ENCODE data around the gene CCNB1IP1. TPM values are rescaled to one million over a fixed set of nuclear protein-coding genes. Genes with fewer than 3 reads are reported as not detected.
"Not testable (repeated sequence)": the region's sequence is repeated elsewhere in the genome, so short reads cannot be mapped to it uniquely, and the experiment has no call there.

The CCNB1IP1 gene
- total RNA-seq, 1 experiment from 2014 or later, result 77.0 TPM

- Histone ChIP-seq H3K9me2 (ENCODE audit: insufficient read depth) (no peaks in the 10 kb centered on the region), H3K36me3 (ENCODE audit: control insufficient read depth in 1 of 2, insufficient read depth in 2 of 2, low read length in 2 of 2) (peaks cover 22 to 51% of the 10 kb centered on the region in 2 experiments; a peak in 3 of 4 replicates), H3K27ac (ENCODE audit: low read depth, low read length) (no peak overlapping the region), H3K9ac (ENCODE audit: low read length) (no peak overlapping the region), H3K4me1 (ENCODE audit: control insufficient read depth in 1 of 2, insufficient read depth in 2 of 2, low read length in 2 of 2) (no peaks in the 10 kb centered on the region), H3K27me3 (ENCODE audit: insufficient read depth, low read length) (no peaks in the 10 kb centered on the region), H2AFZ (ENCODE audit: low read depth, low read length, poor library complexity, severe bottlenecking) (no peak overlapping the region), H3K4me3 (replicated peaks in 1 of 2; ENCODE audit: low read depth in 1 of 2, low read length in 2 of 2) (no peak overlapping the region), H3K79me2 (ENCODE audit: insufficient read depth, low read length) (no peaks in the 10 kb centered on the region), H3K9me3 (ENCODE audit: control insufficient read depth in 1 of 2, insufficient read depth in 1 of 2, low read depth in 1 of 2, low read length in 2 of 2) (no peaks in the 10 kb centered on the region), H4K20me1 (ENCODE audit: insufficient read depth) (no peaks in the 10 kb centered on the region), H3K4me2 (ENCODE audit: low read length) (no peak overlapping the region)
- intact Hi-C loops (cut with micrococcal nuclease), result no loop called here
- no TSS peak for BruUV-seq (replicated peaks)
- ChIA-PET RAD21 (ENCODE audit: low non-redundant PET in 1 of 2, low total read pairs in 2 of 2, uncharacterized antibody in 2 of 2, unreplicated experiment in 2 of 2) (no interaction called here), CTCF (no interaction called here), POLR2A (no interaction called here)
- DNase-seq (ENCODE audit: low read depth, low spot score) (no peak), ATAC-seq (no peak)
- no peak for TF ChIP-seq JUND (IDR thresholded peaks at IDR 0.05)
Observed at GRCh38 chr14:20294636-20295035, 38.4 kb downstream of the CCNB1IP1 start.

GRCh38 chr14:20281998-20282397 lies 51.1 kb downstream of the CCNB1IP1 start:
- H4K20me1 ChIP-seq (ENCODE audit: insufficient read depth); POLR2A ChIA-PET; BruUV-seq (replicated peaks); CTCF ChIA-PET; intact Hi-C loops (cut with micrococcal nuclease); H2AFZ ChIP-seq (ENCODE audit: low read depth, low read length, poor library complexity, severe bottlenecking); H3K79me2 ChIP-seq (ENCODE audit: insufficient read depth, low read length); DNase-seq (ENCODE audit: low read depth, low spot score); H3K9me3 ChIP-seq (ENCODE audit: control insufficient read depth in 1 of 2, insufficient read depth in 1 of 2, low read depth in 1 of 2, low read length in 2 of 2); H3K4me3 ChIP-seq (replicated peaks in 1 of 2; ENCODE audit: low read depth in 1 of 2, low read length in 2 of 2); H3K27me3 ChIP-seq (ENCODE audit: insufficient read depth, low read length); H3K4me2 ChIP-seq (ENCODE audit: low read length); H3K36me3 ChIP-seq (ENCODE audit: control insufficient read depth in 1 of 2, insufficient read depth in 2 of 2, low read length in 2 of 2); RAD21 ChIA-PET (ENCODE audit: low non-redundant PET in 1 of 2, low total read pairs in 2 of 2, uncharacterized antibody in 2 of 2, unreplicated experiment in 2 of 2); H3K9me2 ChIP-seq (ENCODE audit: insufficient read depth); H3K9ac ChIP-seq (ENCODE audit: low read length); H3K27ac ChIP-seq (ENCODE audit: low read depth, low read length); H3K4me1 ChIP-seq (ENCODE audit: control insufficient read depth in 1 of 2, insufficient read depth in 2 of 2, low read length in 2 of 2); ATAC-seq: not testable (repeated sequence)

- ATAC-seq; H3K4me3 ChIP-seq (replicated peaks in 1 of 2; ENCODE audit: low read depth in 1 of 2, low read length in 2 of 2); intact Hi-C loops (cut with micrococcal nuclease); POLR2A ChIA-PET; H2AFZ ChIP-seq (ENCODE audit: low read depth, low read length, poor library complexity, severe bottlenecking); H3K9me2 ChIP-seq (ENCODE audit: insufficient read depth); H3K36me3 ChIP-seq (ENCODE audit: control insufficient read depth in 1 of 2, insufficient read depth in 2 of 2, low read length in 2 of 2); H4K20me1 ChIP-seq (ENCODE audit: insufficient read depth); H3K27me3 ChIP-seq (ENCODE audit: insufficient read depth, low read length); CTCF ChIA-PET; DNase-seq (ENCODE audit: low read depth, low spot score); H3K4me1 ChIP-seq (ENCODE audit: control insufficient read depth in 1 of 2, insufficient read depth in 2 of 2, low read length in 2 of 2); H3K27ac ChIP-seq (ENCODE audit: low read depth, low read length); BruUV-seq (replicated peaks); RAD21 ChIA-PET (ENCODE audit: low non-redundant PET in 1 of 2, low total read pairs in 2 of 2, uncharacterized antibody in 2 of 2, unreplicated experiment in 2 of 2); H3K9me3 ChIP-seq (ENCODE audit: control insufficient read depth in 1 of 2, insufficient read depth in 1 of 2, low read depth in 1 of 2, low read length in 2 of 2); H3K4me2 ChIP-seq (ENCODE audit: low read length); H3K9ac ChIP-seq (ENCODE audit: low read length); H3K79me2 ChIP-seq (ENCODE audit: insufficient read depth, low read length): not testable (repeated sequence)
Observed at GRCh38 chr14:20280265-20280664, 52.8 kb downstream of the CCNB1IP1 start.
